Measurements from ENCODE around the gene KCND3.

Gene KCND3

DNA sequence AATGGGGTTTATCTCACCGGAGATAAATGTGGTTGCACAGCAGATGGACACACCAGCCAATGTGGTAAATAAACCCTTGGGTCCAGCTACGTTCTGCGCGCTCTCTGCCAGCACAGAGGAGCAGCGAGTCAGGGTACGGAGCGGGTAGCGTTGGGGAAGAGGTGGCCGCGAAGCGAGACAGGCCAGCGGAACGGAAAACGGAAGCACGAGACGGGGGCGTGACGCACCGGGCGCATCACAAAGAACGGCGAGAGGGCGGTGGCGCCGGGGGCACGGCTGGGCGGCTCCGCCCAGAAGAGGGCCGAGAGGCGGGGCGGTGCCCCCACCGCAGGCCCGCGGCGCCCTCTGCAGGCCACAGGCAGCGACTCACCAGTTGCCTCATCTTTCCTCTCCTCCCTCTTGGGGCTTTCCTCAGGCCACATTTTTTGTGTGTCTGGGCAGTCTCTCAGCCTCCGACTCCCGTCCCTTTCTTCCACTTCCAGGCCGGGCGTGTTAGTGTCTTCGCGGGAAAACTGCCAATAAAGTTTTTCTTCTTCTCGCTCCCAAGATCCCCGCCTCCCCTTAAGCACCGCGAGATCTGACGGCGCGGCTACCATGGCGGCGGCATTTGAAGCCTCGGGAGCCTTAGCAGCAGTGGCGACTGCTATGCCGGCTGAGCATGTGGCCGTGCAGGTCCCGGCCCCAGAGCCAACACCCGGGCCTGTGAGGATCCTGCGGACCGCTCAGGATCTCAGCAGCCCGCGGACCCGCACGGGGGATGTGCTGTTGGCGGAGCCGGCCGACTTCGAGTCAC, 233.9 kb downstream of the KCND3 start, which contains the start of gene DDX20 (continued):
- TF ChIP-seq ZFP69B (tag by site-specific recombination; IDR thresholded peaks at IDR 0.05), result peak; percentile 55
- TF ChIP-seq, protein P1, sequence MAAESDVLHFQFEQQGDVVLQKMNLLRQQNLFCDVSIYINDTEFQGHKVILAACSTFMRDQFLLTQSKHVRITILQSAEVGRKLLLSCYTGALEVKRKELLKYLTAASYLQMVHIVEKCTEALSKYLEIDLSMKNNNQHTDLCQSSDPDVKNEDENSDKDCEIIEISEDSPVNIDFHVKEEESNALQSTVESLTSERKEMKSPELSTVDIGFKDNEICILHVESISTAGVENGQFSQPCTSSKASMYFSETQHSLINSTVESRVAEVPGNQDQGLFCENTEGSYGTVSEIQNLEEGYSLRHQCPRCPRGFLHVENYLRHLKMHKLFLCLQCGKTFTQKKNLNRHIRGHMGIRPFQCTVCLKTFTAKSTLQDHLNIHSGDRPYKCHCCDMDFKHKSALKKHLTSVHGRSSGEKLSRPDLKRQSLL (tag by site-specific recombination; IDR thresholded peaks at IDR 0.05), result no peak; the same call in 1 of the 2 replicates
- TF ChIP-seq ZBTB44 (tag by site-specific recombination; IDR thresholded peaks at IDR 0.05), result peak; percentile 69; the same call in 1 of the 2 replicates
- peak; percentile 88 for TF ChIP-seq ZNF24 (tag by site-specific recombination; IDR thresholded peaks at IDR 0.05)
- TF ChIP-seq ZNF654 (tag by site-specific recombination; IDR thresholded peaks at IDR 0.05; ENCODE audit: low read depth), result peak; percentile 62
- TF ChIP-seq HIC1 (tag by site-specific recombination; IDR thresholded peaks at IDR 0.05), result peak; percentile 98
- peak; percentile 68; the same call in 1 of the 2 replicates for TF ChIP-seq TRIM28 (IDR thresholded peaks at IDR 0.05; ENCODE audit: borderline replicate concordance, low read length)
- TF ChIP-seq ZBTB21 (tag by site-specific recombination; IDR thresholded peaks at IDR 0.05), result peak; percentile 90
- TF ChIP-seq ZNF133 (tag by site-specific recombination; IDR thresholded peaks at IDR 0.05), result no peak
- peak; percentile 98 for TF ChIP-seq ZNF629 (tag by site-specific recombination; IDR thresholded peaks at IDR 0.05)
- TF ChIP-seq PRDM6 (tag by site-specific recombination; IDR thresholded peaks at IDR 0.05), result no peak
- TF ChIP-seq ZNF423 (tag by site-specific recombination; IDR thresholded peaks at IDR 0.05), result 0 out of 2 replicates have a peak, but pooled peaks have one; percentile 11
- TF ChIP-seq ZNF621 (tag by site-specific recombination; IDR thresholded peaks at IDR 0.05), result no peak
- 0 out of 2 replicates have a peak, but pooled peaks have one; percentile 67 for TF ChIP-seq ZSCAN5A (tag by site-specific recombination; IDR thresholded peaks at IDR 0.05)
- TF ChIP-seq, protein P2, sequence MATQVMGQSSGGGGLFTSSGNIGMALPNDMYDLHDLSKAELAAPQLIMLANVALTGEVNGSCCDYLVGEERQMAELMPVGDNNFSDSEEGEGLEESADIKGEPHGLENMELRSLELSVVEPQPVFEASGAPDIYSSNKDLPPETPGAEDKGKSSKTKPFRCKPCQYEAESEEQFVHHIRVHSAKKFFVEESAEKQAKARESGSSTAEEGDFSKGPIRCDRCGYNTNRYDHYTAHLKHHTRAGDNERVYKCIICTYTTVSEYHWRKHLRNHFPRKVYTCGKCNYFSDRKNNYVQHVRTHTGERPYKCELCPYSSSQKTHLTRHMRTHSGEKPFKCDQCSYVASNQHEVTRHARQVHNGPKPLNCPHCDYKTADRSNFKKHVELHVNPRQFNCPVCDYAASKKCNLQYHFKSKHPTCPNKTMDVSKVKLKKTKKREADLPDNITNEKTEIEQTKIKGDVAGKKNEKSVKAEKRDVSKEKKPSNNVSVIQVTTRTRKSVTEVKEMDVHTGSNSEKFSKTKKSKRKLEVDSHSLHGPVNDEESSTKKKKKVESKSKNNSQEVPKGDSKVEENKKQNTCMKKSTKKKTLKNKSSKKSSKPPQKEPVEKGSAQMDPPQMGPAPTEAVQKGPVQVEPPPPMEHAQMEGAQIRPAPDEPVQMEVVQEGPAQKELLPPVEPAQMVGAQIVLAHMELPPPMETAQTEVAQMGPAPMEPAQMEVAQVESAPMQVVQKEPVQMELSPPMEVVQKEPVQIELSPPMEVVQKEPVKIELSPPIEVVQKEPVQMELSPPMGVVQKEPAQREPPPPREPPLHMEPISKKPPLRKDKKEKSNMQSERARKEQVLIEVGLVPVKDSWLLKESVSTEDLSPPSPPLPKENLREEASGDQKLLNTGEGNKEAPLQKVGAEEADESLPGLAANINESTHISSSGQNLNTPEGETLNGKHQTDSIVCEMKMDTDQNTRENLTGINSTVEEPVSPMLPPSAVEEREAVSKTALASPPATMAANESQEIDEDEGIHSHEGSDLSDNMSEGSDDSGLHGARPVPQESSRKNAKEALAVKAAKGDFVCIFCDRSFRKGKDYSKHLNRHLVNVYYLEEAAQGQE (tag by site-specific recombination; IDR thresholded peaks at IDR 0.05), result no peak
- TF ChIP-seq, protein P3, sequence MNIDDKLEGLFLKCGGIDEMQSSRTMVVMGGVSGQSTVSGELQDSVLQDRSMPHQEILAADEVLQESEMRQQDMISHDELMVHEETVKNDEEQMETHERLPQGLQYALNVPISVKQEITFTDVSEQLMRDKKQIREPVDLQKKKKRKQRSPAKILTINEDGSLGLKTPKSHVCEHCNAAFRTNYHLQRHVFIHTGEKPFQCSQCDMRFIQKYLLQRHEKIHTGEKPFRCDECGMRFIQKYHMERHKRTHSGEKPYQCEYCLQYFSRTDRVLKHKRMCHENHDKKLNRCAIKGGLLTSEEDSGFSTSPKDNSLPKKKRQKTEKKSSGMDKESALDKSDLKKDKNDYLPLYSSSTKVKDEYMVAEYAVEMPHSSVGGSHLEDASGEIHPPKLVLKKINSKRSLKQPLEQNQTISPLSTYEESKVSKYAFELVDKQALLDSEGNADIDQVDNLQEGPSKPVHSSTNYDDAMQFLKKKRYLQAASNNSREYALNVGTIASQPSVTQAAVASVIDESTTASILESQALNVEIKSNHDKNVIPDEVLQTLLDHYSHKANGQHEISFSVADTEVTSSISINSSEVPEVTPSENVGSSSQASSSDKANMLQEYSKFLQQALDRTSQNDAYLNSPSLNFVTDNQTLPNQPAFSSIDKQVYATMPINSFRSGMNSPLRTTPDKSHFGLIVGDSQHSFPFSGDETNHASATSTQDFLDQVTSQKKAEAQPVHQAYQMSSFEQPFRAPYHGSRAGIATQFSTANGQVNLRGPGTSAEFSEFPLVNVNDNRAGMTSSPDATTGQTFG (tag by site-specific recombination; IDR thresholded peaks at IDR 0.05; ENCODE audit: borderline replicate concordance), result 0 out of 2 replicates have a peak, but pooled peaks have one; percentile 15
- TF ChIP-seq, protein P4, sequence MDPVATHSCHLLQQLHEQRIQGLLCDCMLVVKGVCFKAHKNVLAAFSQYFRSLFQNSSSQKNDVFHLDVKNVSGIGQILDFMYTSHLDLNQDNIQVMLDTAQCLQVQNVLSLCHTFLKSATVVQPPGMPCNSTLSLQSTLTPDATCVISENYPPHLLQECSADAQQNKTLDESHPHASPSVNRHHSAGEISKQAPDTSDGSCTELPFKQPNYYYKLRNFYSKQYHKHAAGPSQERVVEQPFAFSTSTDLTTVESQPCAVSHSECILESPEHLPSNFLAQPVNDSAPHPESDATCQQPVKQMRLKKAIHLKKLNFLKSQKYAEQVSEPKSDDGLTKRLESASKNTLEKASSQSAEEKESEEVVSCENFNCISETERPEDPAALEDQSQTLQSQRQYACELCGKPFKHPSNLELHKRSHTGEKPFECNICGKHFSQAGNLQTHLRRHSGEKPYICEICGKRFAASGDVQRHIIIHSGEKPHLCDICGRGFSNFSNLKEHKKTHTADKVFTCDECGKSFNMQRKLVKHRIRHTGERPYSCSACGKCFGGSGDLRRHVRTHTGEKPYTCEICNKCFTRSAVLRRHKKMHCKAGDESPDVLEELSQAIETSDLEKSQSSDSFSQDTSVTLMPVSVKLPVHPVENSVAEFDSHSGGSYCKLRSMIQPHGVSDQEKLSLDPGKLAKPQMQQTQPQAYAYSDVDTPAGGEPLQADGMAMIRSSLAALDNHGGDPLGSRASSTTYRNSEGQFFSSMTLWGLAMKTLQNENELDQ (tag by site-specific recombination; IDR thresholded peaks at IDR 0.05; ENCODE audit: low read depth), result peak; percentile 28; the same call in 1 of the 2 replicates
- 0 out of 2 replicates have a peak, but pooled peaks have one; percentile 42 for TF ChIP-seq ZNF37A (tag by site-specific recombination; IDR thresholded peaks at IDR 0.05)
- peak; percentile 96 for TF ChIP-seq SCRT2 (tag by site-specific recombination; IDR thresholded peaks at IDR 0.05)
